ENCODE measurements around the gene PNMT. TPM values are rescaled to one million over a fixed set of nuclear protein-coding genes. Genes with fewer than 3 reads are reported as not detected.

The PNMT gene
- total and polyA plus RNA-seq, 2 donors (not counting 1 experiment from before 2014, with no cell fraction given): not detected

GRCh38 chr17:39683295-39683939 lies 15.2 kb downstream of the PNMT start:
- Histone ChIP-seq H4K20me1 (ENCODE audit: control insufficient read depth, extremely low read depth, insufficient read depth, low read length) (no peaks in the 10 kb centered on the region), H3K36me3 (ENCODE audit: control insufficient read depth, insufficient read depth, low read length) (no peaks in the 10 kb centered on the region), H2AFZ (ENCODE audit: low read length) (no peak overlapping the region), H3K9ac (ENCODE audit: insufficient read depth, low read length) (no peak overlapping the region), H3K27me3 (ENCODE audit: control insufficient read depth, insufficient read depth, low read length) (no peaks in the 10 kb centered on the region), H3K4me1 (ENCODE audit: control insufficient read depth, extremely low read depth, insufficient read depth, low read length) (peaks cover under 1% of the 10 kb centered on the region), H3K9me3 (ENCODE audit: control insufficient read depth, insufficient read depth, low read depth, low read length) (no peaks in the 10 kb centered on the region), H3K4me2 (ENCODE audit: extremely low read depth, insufficient read depth, low read length) (no peak overlapping the region), H3K79me2 (ENCODE audit: control insufficient read depth, insufficient read depth, low read length) (no peaks in the 10 kb centered on the region), H3K27ac (ENCODE audit: insufficient read depth, low read length) (no peak overlapping the region), H3K4me3 (replicated peaks in 1 of 4; ENCODE audit: control extremely low read depth in 1 of 4, insufficient read depth in 1 of 4, low read depth in 3 of 4, low read length in 4 of 4) (no peak overlapping the region)
- no peak for DNase-seq (ENCODE audit: low read depth in 2 of 2)
- TF ChIP-seq EZH2 (IDR thresholded peaks at IDR 0.05; ENCODE audit: low read length, missing control alignments) (no peak), CTCF (conservative IDR thresholded peaks at IDR 0.05 in 1 of 2, IDR thresholded peaks at IDR 0.05 in 1 of 2; ENCODE audit: low read depth in 1 of 2, low read length in 2 of 2) (no peak)

- no peaks in the 10 kb centered on the region for H3K36me3 ChIP-seq (ENCODE audit: control insufficient read depth, insufficient read depth, low read length)
- no peak overlapping the region for H2AFZ ChIP-seq (ENCODE audit: low read length)
- no peaks in the 10 kb centered on the region for H3K27me3 ChIP-seq (ENCODE audit: control insufficient read depth, insufficient read depth, low read length)
- H4K20me1 ChIP-seq (ENCODE audit: control insufficient read depth, extremely low read depth, insufficient read depth, low read length): no peaks in the 10 kb centered on the region
- H3K4me2 ChIP-seq (ENCODE audit: extremely low read depth, insufficient read depth, low read length): no peak overlapping the region
- no peak overlapping the region for H3K9ac ChIP-seq (ENCODE audit: insufficient read depth, low read length)
- H3K4me3 ChIP-seq (replicated peaks in 1 of 4; ENCODE audit: control extremely low read depth in 1 of 4, insufficient read depth in 1 of 4, low read depth in 3 of 4, low read length in 4 of 4): no peak overlapping the region
- no peaks in the 10 kb centered on the region for H3K9me3 ChIP-seq (ENCODE audit: control insufficient read depth, insufficient read depth, low read depth, low read length)
- no peak for DNase-seq (ENCODE audit: low read depth in 2 of 2)
- H3K27ac ChIP-seq (ENCODE audit: insufficient read depth, low read length): no peak overlapping the region
- H3K4me1 ChIP-seq (ENCODE audit: control insufficient read depth, extremely low read depth, insufficient read depth, low read length): peaks cover 5% of the 10 kb centered on the region
- TF ChIP-seq EZH2 (IDR thresholded peaks at IDR 0.05; ENCODE audit: low read length, missing control alignments): no peak
- no peak for TF ChIP-seq CTCF (conservative IDR thresholded peaks at IDR 0.05 in 1 of 2, IDR thresholded peaks at IDR 0.05 in 1 of 2; ENCODE audit: low read depth in 1 of 2, low read length in 2 of 2)
- no peaks in the 10 kb centered on the region for H3K79me2 ChIP-seq (ENCODE audit: control insufficient read depth, insufficient read depth, low read length)
Measured at GRCh38 chr17:39684369-39685192, 16.3 kb downstream of the PNMT start.

GRCh38 chr17:39687101-39687545 lies 18.9 kb downstream of the PNMT start:
- no peaks in the 10 kb centered on the region for H3K9me3 ChIP-seq (ENCODE audit: control insufficient read depth, insufficient read depth, low read depth, low read length)
- no peak overlapping the region for H3K9ac ChIP-seq (ENCODE audit: insufficient read depth, low read length)
- H3K36me3 ChIP-seq (ENCODE audit: control insufficient read depth, insufficient read depth, low read length): no peaks in the 10 kb centered on the region
- peak overlapping the region in 3 of 4 experiments; percentile 16 to 88 (median 67) for H3K4me3 ChIP-seq (replicated peaks in 1 of 4; ENCODE audit: control extremely low read depth in 1 of 4, insufficient read depth in 1 of 4, low read depth in 3 of 4, low read length in 4 of 4)
- H3K4me1 ChIP-seq (ENCODE audit: control insufficient read depth, extremely low read depth, insufficient read depth, low read length): peaks cover 5% of the 10 kb centered on the region
- no peaks in the 10 kb centered on the region for H4K20me1 ChIP-seq (ENCODE audit: control insufficient read depth, extremely low read depth, insufficient read depth, low read length)
- H3K27ac ChIP-seq (ENCODE audit: insufficient read depth, low read length): no peak overlapping the region
- no peaks in the 10 kb centered on the region for H3K27me3 ChIP-seq (ENCODE audit: control insufficient read depth, insufficient read depth, low read length)
- peak overlapping the region; percentile 12 for H2AFZ ChIP-seq (ENCODE audit: low read length)
- DNase-seq (ENCODE audit: low read depth in 2 of 2): no peak
- peak overlapping the region; percentile 68 for H3K4me2 ChIP-seq (ENCODE audit: extremely low read depth, insufficient read depth, low read length)
- no peaks in the 10 kb centered on the region for H3K79me2 ChIP-seq (ENCODE audit: control insufficient read depth, insufficient read depth, low read length)
- TF ChIP-seq CTCF (conservative IDR thresholded peaks at IDR 0.05 in 1 of 2, IDR thresholded peaks at IDR 0.05 in 1 of 2; ENCODE audit: low read depth in 1 of 2, low read length in 2 of 2) (no peak), EZH2 (IDR thresholded peaks at IDR 0.05; ENCODE audit: low read length, missing control alignments) (no peak)
